ENCODE measurements around the gene ENOX1. TPM values are rescaled to one million over a fixed set of nuclear protein-coding genes. Genes with fewer than 3 reads are reported as not detected.

ENOX1 gene
- total RNA-seq, 1 donor from 2014 or later, result 0.79 TPM

GRCh38 chr13:43387880-43388279 is 398.9 kb downstream of the ENOX1 start:
- no peak for DNase-seq (ENCODE audit: low read depth)
- H3K27me3 ChIP-seq (ENCODE audit: control insufficient read depth, insufficient read depth, low read length), result no peaks in the 10 kb centered on the region
- no peaks in the 10 kb centered on the region for H3K36me3 ChIP-seq (ENCODE audit: control insufficient read depth, insufficient read depth, low read length)
- no peak for FAIRE-seq
- H3K4me3 ChIP-seq (ENCODE audit: low read depth, low read length), result no peak overlapping the region
- TF ChIP-seq CTCF (IDR thresholded peaks at IDR 0.05; ENCODE audit: insufficient read depth, low read length, severe bottlenecking), result no peak

- Histone ChIP-seq H3K36me3 (ENCODE audit: control insufficient read depth, insufficient read depth, low read length) (no peaks in the 10 kb centered on the region), H3K4me3 (ENCODE audit: low read depth, low read length) (no peak overlapping the region), H3K27me3 (ENCODE audit: control insufficient read depth, insufficient read depth, low read length) (no peaks in the 10 kb centered on the region)
- no peak for TF ChIP-seq CTCF (IDR thresholded peaks at IDR 0.05; ENCODE audit: insufficient read depth, low read length, severe bottlenecking)
- DNase-seq (ENCODE audit: low read depth) (no peak), FAIRE-seq (no peak)
Measured at GRCh38 chr13:43383498-43384165, 403.1 kb downstream of the ENOX1 start.

GRCh38 chr13:43379738-43380137 is 407.0 kb downstream of the ENOX1 start:
- Histone ChIP-seq H3K36me3 (ENCODE audit: control insufficient read depth, insufficient read depth, low read length) (no peaks in the 10 kb centered on the region), H3K27me3 (ENCODE audit: control insufficient read depth, insufficient read depth, low read length) (no peaks in the 10 kb centered on the region), H3K4me3 (ENCODE audit: low read depth, low read length) (no peak overlapping the region)
- DNase-seq (ENCODE audit: low read depth) (no peak), FAIRE-seq (no peak)
- TF ChIP-seq CTCF (IDR thresholded peaks at IDR 0.05; ENCODE audit: insufficient read depth, low read length, severe bottlenecking), result no peak

GRCh38 chr13:43377973-43378372 is 408.8 kb downstream of the ENOX1 start:
- Histone ChIP-seq H3K27me3 (ENCODE audit: control insufficient read depth, insufficient read depth, low read length) (no peaks in the 10 kb centered on the region), H3K4me3 (ENCODE audit: low read depth, low read length) (no peak overlapping the region), H3K36me3 (ENCODE audit: control insufficient read depth, insufficient read depth, low read length) (no peaks in the 10 kb centered on the region)
- DNase-seq (ENCODE audit: low read depth) (peak; percentile 54), FAIRE-seq (no peak)
- no peak for TF ChIP-seq CTCF (IDR thresholded peaks at IDR 0.05; ENCODE audit: insufficient read depth, low read length, severe bottlenecking)

- no peak for FAIRE-seq
- no peak for TF ChIP-seq CTCF (IDR thresholded peaks at IDR 0.05; ENCODE audit: insufficient read depth, low read length, severe bottlenecking)
- no peaks in the 10 kb centered on the region for H3K36me3 ChIP-seq (ENCODE audit: control insufficient read depth, insufficient read depth, low read length)
- H3K27me3 ChIP-seq (ENCODE audit: control insufficient read depth, insufficient read depth, low read length), result no peaks in the 10 kb centered on the region
- DNase-seq (ENCODE audit: low read depth), result no peak
- no peak overlapping the region for H3K4me3 ChIP-seq (ENCODE audit: low read depth, low read length)
Measured at GRCh38 chr13:43377149-43377548, 409.6 kb downstream of the ENOX1 start.

GRCh38 chr13:43376596-43376995 is 410.2 kb downstream of the ENOX1 start:
- Histone ChIP-seq H3K36me3 (ENCODE audit: control insufficient read depth, insufficient read depth, low read length) (no peaks in the 10 kb centered on the region), H3K4me3 (ENCODE audit: low read depth, low read length) (no peak overlapping the region), H3K27me3 (ENCODE audit: control insufficient read depth, insufficient read depth, low read length) (no peaks in the 10 kb centered on the region)
- no peak for TF ChIP-seq CTCF (IDR thresholded peaks at IDR 0.05; ENCODE audit: insufficient read depth, low read length, severe bottlenecking)
- DNase-seq (ENCODE audit: low read depth) (no peak), FAIRE-seq (no peak)

All from bronchial epithelial cell (primary cell).